AG09309 (cell line): ENCODE results near the gene CRAT.

Source experiments
- DNase-seq: peaks from one replicate; pipeline ENCODE4 v3.0.0-alpha.2; 2010; ENCODE audit warnings: low read depth
- H3K4me3 ChIP-seq: 2 replicates; pipeline ENCODE4 v1.5.1; 2011; ENCODE audit warnings: mild to moderate bottlenecking, low read depth, low read length, moderate library complexity; ENCODE audit not compliant: control insufficient read depth
- CTCF ChIP-seq: IDR thresholded peaks from 2 replicates; pipeline ENCODE4 v1.5.1; 2011; ENCODE audit warnings: mild to moderate bottlenecking, low read depth, low read length, inconsistent platforms; ENCODE audit not compliant: insufficient read depth, control insufficient read depth; ENCODE audit errors: missing control alignments

The CRAT gene

GRCh38 chr9:129097671-129098306 lies 12.8 kb downstream of the CRAT start:
- TF ChIP-seq CTCF: no peak
- no peak overlapping the region for H3K4me3 ChIP-seq
- no peak for DNase-seq

GRCh38 chr9:129095908-129096307 lies 14.7 kb downstream of the CRAT start:
- no peak overlapping the region for H3K4me3 ChIP-seq
- no peak for TF ChIP-seq CTCF
- no peak for DNase-seq

- no peak overlapping the region for H3K4me3 ChIP-seq
- DNase-seq: no peak
- no peak for TF ChIP-seq CTCF
Observed at GRCh38 chr9:129095170-129095667, 15.4 kb downstream of the CRAT start.

GRCh38 chr9:129094387-129095169 lies 16.0 kb downstream of the CRAT start:
- no peak for DNase-seq
- no peak for TF ChIP-seq CTCF
- H3K4me3 ChIP-seq: no peak overlapping the region

GRCh38 chr9:129093602-129094386 lies 16.8 kb downstream of the CRAT start:
- H3K4me3 ChIP-seq: no peak overlapping the region
- no peak for DNase-seq
- no peak for TF ChIP-seq CTCF

- no peak for TF ChIP-seq CTCF
- H3K4me3 ChIP-seq: no peak overlapping the region
- no peak for DNase-seq
Observed at GRCh38 chr9:129089246-129089645, 21.3 kb downstream of the CRAT start.
